IPS-11a (cell line): Measurements from ENCODE around the gene EVA1C.
"Not testable (repeated sequence)": the region's sequence is repeated elsewhere in the genome, so short reads cannot be mapped to it uniquely, and the experiment has no call there.

Experiments used
- H3K4me3 ChIP-seq: one replicate; pipeline ENCODE4 v1.5.1; 2013; ENCODE audit warnings: low read depth, low read length, control low read depth

Gene EVA1C

GRCh38 chr21:32389337-32390015 lies 23.0 kb upstream of the EVA1C start:
- no peak overlapping the region for H3K4me3 ChIP-seq

- H3K4me3 ChIP-seq: not testable (repeated sequence)
These were observed 21.8 kb upstream of the EVA1C start for GRCh38 chr21:32390537-32391224.

GRCh38 chr21:32391755-32392154 lies 20.8 kb upstream of the EVA1C start:
- peak overlapping the region; percentile 93 for H3K4me3 ChIP-seq

- H3K4me3 ChIP-seq: peak overlapping the region; percentile 93
These were observed 20.1 kb upstream of the EVA1C start for GRCh38 chr21:32392299-32392879.

GRCh38 chr21:32392880-32393676 lies 19.4 kb upstream of the EVA1C start, which contains the start of gene URB1:
Gene URB1, minus strand, starts transcription at chr21:32393012. Its CDS starts 102 bp downstream, at chr21:32392910.
- H3K4me3 ChIP-seq: peak within 1 kb of the TSS; percentile 93

- H3K4me3 ChIP-seq: no peak overlapping the region
These were observed 18.9 kb upstream of the EVA1C start for GRCh38 chr21:32393677-32394001.

- no peak overlapping the region for H3K4me3 ChIP-seq
These were observed 9.2 kb upstream of the EVA1C start for GRCh38 chr21:32403201-32403777.

GRCh38 chr21:32406405-32406804 lies 6.1 kb upstream of the EVA1C start:
- H3K4me3 ChIP-seq: no peak overlapping the region

GRCh38 chr21:32410291-32410690 lies 2.2 kb upstream of the EVA1C start:
- no peak overlapping the region for H3K4me3 ChIP-seq

GRCh38 chr21:32410916-32411315 lies 1.6 kb upstream of the EVA1C start:
- H3K4me3 ChIP-seq: no peak overlapping the region

GRCh38 chr21:32411350-32412161 lies 950 bp upstream of the EVA1C start:
- H3K4me3 ChIP-seq: peak overlapping the region; percentile 38

- no peak overlapping the region for H3K4me3 ChIP-seq
These were observed 554 bp downstream of the EVA1C start for GRCh38 chr21:32413015-32413504.

GRCh38 chr21:32413697-32414578 lies 1.4 kb downstream of the EVA1C start:
- H3K4me3 ChIP-seq: no peak overlapping the region

GRCh38 chr21:32414579-32415358 lies 2.3 kb downstream of the EVA1C start:
- H3K4me3 ChIP-seq: no peak overlapping the region

GRCh38 chr21:32415451-32416398 lies 3.2 kb downstream of the EVA1C start:
- H3K4me3 ChIP-seq: no peak overlapping the region

GRCh38 chr21:32418146-32418545 lies 5.6 kb downstream of the EVA1C start:
- H3K4me3 ChIP-seq: no peak overlapping the region

- no peak overlapping the region for H3K4me3 ChIP-seq
These were observed 9.6 kb downstream of the EVA1C start for GRCh38 chr21:32422064-32422463.
